22Rv1 (cell line): ENCODE data around the gene TBC1D22A.

Experiments used
- CTCF ChIP-seq: fragments of 450-650 bp; IDR thresholded peaks from 2 replicates; pipeline ENCODE4 v1.5.1; 2017; ENCODE audit warnings: mild to moderate bottlenecking
- ZFX ChIP-seq: fragments of 450-650 bp; IDR thresholded peaks from 2 replicates; pipeline ENCODE4 v1.6.1; 2017; ENCODE audit warnings: antibody characterized with exemption, borderline replicate concordance

GRCh38 chr22:47153854-47154525 lies 391.5 kb downstream of the TBC1D22A start:
- TF ChIP-seq CTCF (no peak), ZFX (no peak)
